NB4 (cell line): ENCODE data around the gene CCNE1.

Source experiments
- CTCF ChIP-seq: IDR thresholded peaks from one replicate; pipeline ENCODE4 v1.5.1; 2012; ENCODE audit warnings: low read depth, low read length
- POLR2A ChIP-seq: IDR thresholded peaks from 2 replicates; pipeline ENCODE4 v1.6.1; 2011; ENCODE audit warnings: mild to moderate bottlenecking; ENCODE audit not compliant: insufficient read length; ENCODE audit errors: extremely low read depth

DNA sequence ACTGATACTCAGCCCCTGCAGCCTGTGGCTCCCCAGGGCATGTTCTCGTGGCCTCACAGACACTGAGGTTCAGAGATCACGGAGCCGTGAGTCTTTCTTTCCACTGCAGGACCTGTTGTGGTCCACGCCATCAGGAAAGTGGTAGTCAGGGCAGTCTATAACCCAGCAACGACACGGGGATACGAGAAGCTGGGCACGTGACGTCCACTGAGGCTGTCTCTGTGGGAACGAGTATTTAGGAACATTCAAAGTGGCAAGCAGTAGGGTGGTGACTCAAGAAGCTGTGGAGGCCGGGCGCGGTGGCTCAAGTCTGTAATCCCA lies 29.6 kb upstream of the CCNE1 start:
- TF ChIP-seq POLR2A (no peak), CTCF (no peak)
